GM10847 (cell line): ENCODE measurements around the gene KCTD1.

Experiments used
- POLR2A ChIP-seq: IDR thresholded peaks from 2 replicates; pipeline ENCODE4 v1.6.1; 2011; ENCODE audit not compliant: insufficient read length; ENCODE audit errors: extremely low read depth

Gene KCTD1

GRCh38 chr18:26480897-26481795, 67.2 kb downstream of the KCTD1 start:
- TF ChIP-seq POLR2A = no peak

GRCh38 chr18:26479681-26480079, 68.7 kb downstream of the KCTD1 start:
- no peak for TF ChIP-seq POLR2A

GRCh38 chr18:26479065-26479680, 69.2 kb downstream of the KCTD1 start:
- no peak for TF ChIP-seq POLR2A

GRCh38 chr18:26477828-26478466, 70.4 kb downstream of the KCTD1 start:
- no peak for TF ChIP-seq POLR2A

GRCh38 chr18:26476697-26477096, 71.7 kb downstream of the KCTD1 start:
- TF ChIP-seq POLR2A = no peak

- TF ChIP-seq POLR2A = no peak
Observed at GRCh38 chr18:26474542-26474941, 73.8 kb downstream of the KCTD1 start.

GRCh38 chr18:26473672-26474071, 74.7 kb downstream of the KCTD1 start:
- no peak for TF ChIP-seq POLR2A

GRCh38 chr18:26471826-26472225, 76.5 kb downstream of the KCTD1 start:
- no peak for TF ChIP-seq POLR2A

GRCh38 chr18:26471027-26471426, 77.3 kb downstream of the KCTD1 start:
- no peak for TF ChIP-seq POLR2A

- TF ChIP-seq POLR2A = no peak
Observed at GRCh38 chr18:26470011-26470637, 78.2 kb downstream of the KCTD1 start.

- TF ChIP-seq POLR2A = no peak
Observed at GRCh38 chr18:26468931-26469340, 79.4 kb downstream of the KCTD1 start.

GRCh38 chr18:26466026-26466425, 82.3 kb downstream of the KCTD1 start:
- no peak for TF ChIP-seq POLR2A

- TF ChIP-seq POLR2A = no peak
Observed at GRCh38 chr18:26465431-26465830, 82.9 kb downstream of the KCTD1 start.

GRCh38 chr18:26464128-26465011, 84.0 kb downstream of the KCTD1 start:
- no peak for TF ChIP-seq POLR2A

GRCh38 chr18:26462355-26462754, 86.0 kb downstream of the KCTD1 start:
- TF ChIP-seq POLR2A = no peak
